Memory B cell (primary cell): Measurements from ENCODE around the gene KL.
A peak's percentile ranks its signal among the peaks of the same experiment; 100 is the strongest.

Experiments used
- ATAC-seq: fragments of 150-1000 bp; cut with Tn5 transposase; 2 replicates; pipeline ENCODE4 v1.10.0; 2021; ENCODE audit warnings: low read depth, mild to moderate bottlenecking, moderate library complexity
- DNase-seq, 2 donors: peaks; one replicate each; pipeline ENCODE4 v3.0.0; 2022; ENCODE audit warnings: low spot score in 2 of 2
- H3K27ac Mint-ChIP-seq: one replicate; pipeline ENCODE4 v1.8.0; 2022; ENCODE audit warnings: mild to moderate bottlenecking, moderate library complexity, mixed read lengths
- H3K27me3 Mint-ChIP-seq: one replicate; pipeline ENCODE4 v1.8.0; 2022; ENCODE audit warnings: mixed read lengths
- H3K36me3 Mint-ChIP-seq: one replicate; pipeline ENCODE4 v1.8.0; 2022; ENCODE audit warnings: mild to moderate bottlenecking, mixed read lengths
- H3K4me1 Mint-ChIP-seq: one replicate; pipeline ENCODE4 v1.8.0; 2022; ENCODE audit warnings: mixed read lengths
- H3K4me3 Mint-ChIP-seq: one replicate; pipeline ENCODE4 v1.8.0; 2022; ENCODE audit warnings: mild to moderate bottlenecking, moderate library complexity, mixed read lengths
- H3K9me3 Mint-ChIP-seq: one replicate; pipeline ENCODE4 v1.8.0; 2022; ENCODE audit warnings: mixed read lengths

Gene KL

GRCh38 chr13:33090755-33091414 is 74.7 kb downstream of the KL start:
- H3K27ac Mint-ChIP-seq = no peak overlapping the region
- peaks cover 5% of the 10 kb centered on the region for H3K27me3 Mint-ChIP-seq
- no peaks in the 10 kb centered on the region for H3K9me3 Mint-ChIP-seq
- ATAC-seq (no peak), DNase-seq (no peak)
- no peaks in the 10 kb centered on the region for H3K4me1 Mint-ChIP-seq
- H3K36me3 Mint-ChIP-seq = no peaks in the 10 kb centered on the region
- H3K4me3 Mint-ChIP-seq = no peak overlapping the region

- ATAC-seq (no peak), DNase-seq (no peak)
- Mint-ChIP-seq H3K36me3 (no peaks in the 10 kb centered on the region), H3K27me3 (peaks cover 5% of the 10 kb centered on the region), H3K9me3 (no peaks in the 10 kb centered on the region), H3K4me1 (no peaks in the 10 kb centered on the region), H3K4me3 (no peak overlapping the region), H3K27ac (no peak overlapping the region)
These were observed 75.2 kb downstream of the KL start for GRCh38 chr13:33091415-33091774.

GRCh38 chr13:33092073-33092987 is 76.1 kb downstream of the KL start:
- H3K27me3 Mint-ChIP-seq = peaks cover 5% of the 10 kb centered on the region
- no peak overlapping the region for H3K4me3 Mint-ChIP-seq
- no peak for ATAC-seq
- DNase-seq = no peak
- peaks cover 2% of the 10 kb centered on the region for H3K9me3 Mint-ChIP-seq
- no peaks in the 10 kb centered on the region for H3K4me1 Mint-ChIP-seq
- no peak overlapping the region for H3K27ac Mint-ChIP-seq
- no peaks in the 10 kb centered on the region for H3K36me3 Mint-ChIP-seq

- H3K9me3 Mint-ChIP-seq = peaks cover 2% of the 10 kb centered on the region
- H3K27ac Mint-ChIP-seq = no peak overlapping the region
- no peaks in the 10 kb centered on the region for H3K36me3 Mint-ChIP-seq
- no peak for ATAC-seq
- no peaks in the 10 kb centered on the region for H3K4me1 Mint-ChIP-seq
- no peak for DNase-seq
- no peak overlapping the region for H3K4me3 Mint-ChIP-seq
- H3K27me3 Mint-ChIP-seq = peaks cover 4% of the 10 kb centered on the region
These were observed 80.8 kb downstream of the KL start for GRCh38 chr13:33096886-33097605.

GRCh38 chr13:33099860-33100259 is 83.6 kb downstream of the KL start:
- DNase-seq (no peak), ATAC-seq (no peak)
- Mint-ChIP-seq H3K36me3 (no peaks in the 10 kb centered on the region), H3K4me3 (no peak overlapping the region), H3K4me1 (no peaks in the 10 kb centered on the region), H3K27me3 (peaks cover 2% of the 10 kb centered on the region), H3K27ac (no peak overlapping the region), H3K9me3 (peaks cover 2% of the 10 kb centered on the region)

- DNase-seq = no peak
- Mint-ChIP-seq H3K4me1 (peaks cover 3% of the 10 kb centered on the region), H3K27me3 (peaks cover 6% of the 10 kb centered on the region), H3K36me3 (no peaks in the 10 kb centered on the region), H3K9me3 (peaks cover 2% of the 10 kb centered on the region), H3K27ac (no peak overlapping the region), H3K4me3 (no peak overlapping the region)
- no peak for ATAC-seq
These were observed 84.7 kb downstream of the KL start for GRCh38 chr13:33100886-33101285.

- H3K9me3 Mint-ChIP-seq = peaks cover 2% of the 10 kb centered on the region
- no peak for DNase-seq
- no peak for ATAC-seq
- no peak overlapping the region for H3K4me3 Mint-ChIP-seq
- H3K4me1 Mint-ChIP-seq = peaks cover 6% of the 10 kb centered on the region
- H3K27me3 Mint-ChIP-seq = peaks cover 9% of the 10 kb centered on the region
- H3K36me3 Mint-ChIP-seq = no peaks in the 10 kb centered on the region
- no peak overlapping the region for H3K27ac Mint-ChIP-seq
These were observed 85.6 kb downstream of the KL start for GRCh38 chr13:33101835-33102234.

- no peaks in the 10 kb centered on the region for H3K9me3 Mint-ChIP-seq
- DNase-seq (no peak), ATAC-seq (no peak)
- H3K36me3 Mint-ChIP-seq = no peaks in the 10 kb centered on the region
- H3K27ac Mint-ChIP-seq = no peak overlapping the region
- peaks cover 20% of the 10 kb centered on the region for H3K27me3 Mint-ChIP-seq
- peaks cover 11% of the 10 kb centered on the region for H3K4me1 Mint-ChIP-seq
- no peak overlapping the region for H3K4me3 Mint-ChIP-seq
These were observed 87.2 kb downstream of the KL start for GRCh38 chr13:33103457-33103856.

- H3K4me3 Mint-ChIP-seq = no peak overlapping the region
- DNase-seq = no peak
- no peaks in the 10 kb centered on the region for H3K9me3 Mint-ChIP-seq
- no peaks in the 10 kb centered on the region for H3K36me3 Mint-ChIP-seq
- H3K27ac Mint-ChIP-seq = peak overlapping the region; percentile 4
- H3K27me3 Mint-ChIP-seq = peaks cover 20% of the 10 kb centered on the region
- ATAC-seq = peak; percentile 81
- H3K4me1 Mint-ChIP-seq = peaks cover 23% of the 10 kb centered on the region
These were observed 89.3 kb downstream of the KL start for GRCh38 chr13:33105387-33106005.

GRCh38 chr13:33106656-33107360 is 90.6 kb downstream of the KL start:
- Mint-ChIP-seq H3K4me1 (peaks cover 32% of the 10 kb centered on the region), H3K27ac (no peak overlapping the region), H3K4me3 (no peak overlapping the region)

GRCh38 chr13:33107361-33107760 is 91.1 kb downstream of the KL start:
- Mint-ChIP-seq H3K9me3 (peaks cover under 1% of the 10 kb centered on the region), H3K4me1 (peaks cover 36% of the 10 kb centered on the region), H3K4me3 (no peak overlapping the region), H3K27me3 (peaks cover 20% of the 10 kb centered on the region), H3K36me3 (no peaks in the 10 kb centered on the region), H3K27ac (no peak overlapping the region)
- no peak for ATAC-seq
- DNase-seq = no peak

More at GRCh38 chr13:33106656-33107360, 90.6 kb downstream of the KL start:
- no peaks in the 10 kb centered on the region for H3K36me3 Mint-ChIP-seq
- no peak for ATAC-seq
- no peak for DNase-seq
- H3K27me3 Mint-ChIP-seq = peaks cover 20% of the 10 kb centered on the region
- H3K9me3 Mint-ChIP-seq = no peaks in the 10 kb centered on the region

GRCh38 chr13:33108620-33109019 is 92.4 kb downstream of the KL start:
- H3K27me3 Mint-ChIP-seq = peaks cover 23% of the 10 kb centered on the region
- ATAC-seq (no peak), DNase-seq (no peak)
- peaks cover 38% of the 10 kb centered on the region for H3K4me1 Mint-ChIP-seq
- no peak overlapping the region for H3K4me3 Mint-ChIP-seq
- no peaks in the 10 kb centered on the region for H3K36me3 Mint-ChIP-seq
- peaks cover 2% of the 10 kb centered on the region for H3K9me3 Mint-ChIP-seq
- no peak overlapping the region for H3K27ac Mint-ChIP-seq

- Mint-ChIP-seq H3K4me3 (peak overlapping the region; percentile 41), H3K4me1 (peaks cover 38% of the 10 kb centered on the region), H3K27me3 (peaks cover 24% of the 10 kb centered on the region), H3K27ac (no peak overlapping the region), H3K9me3 (peaks cover 2% of the 10 kb centered on the region), H3K36me3 (no peaks in the 10 kb centered on the region)
- no peak for ATAC-seq
- DNase-seq = no peak
These were observed 93.1 kb downstream of the KL start for GRCh38 chr13:33109271-33109697.
